ENCODE data around the gene GMCL2.
A peak's percentile ranks its signal among the peaks of the same experiment; 100 is the strongest.

The GMCL2 gene

GRCh38 chr5:178176791-178177190 is 10.4 kb downstream of the GMCL2 start:
- no peak for DNase-seq

GRCh38 chr5:178174456-178174855 is 12.7 kb downstream of the GMCL2 start:
- no peak for DNase-seq

DNA sequence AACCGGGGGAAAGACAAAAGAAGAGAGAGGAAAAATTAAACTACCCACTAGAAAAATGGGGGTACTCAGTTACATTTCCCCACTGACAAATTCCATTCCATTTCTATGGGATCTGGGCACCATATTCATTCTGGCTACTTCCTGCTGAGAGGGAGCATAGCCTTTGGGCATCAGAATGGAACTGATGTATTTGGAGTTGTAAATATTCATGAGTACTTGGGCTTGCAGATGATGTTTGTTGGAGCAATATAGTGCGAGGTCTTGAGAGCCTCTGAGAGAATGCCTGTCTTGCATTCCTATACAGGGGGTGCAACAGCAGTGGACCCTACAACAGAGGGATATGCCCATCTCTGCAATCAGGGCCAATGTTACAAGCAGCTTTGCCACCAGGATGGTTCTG is 16.7 kb downstream of the GMCL2 start:
- no peak for DNase-seq

DNA sequence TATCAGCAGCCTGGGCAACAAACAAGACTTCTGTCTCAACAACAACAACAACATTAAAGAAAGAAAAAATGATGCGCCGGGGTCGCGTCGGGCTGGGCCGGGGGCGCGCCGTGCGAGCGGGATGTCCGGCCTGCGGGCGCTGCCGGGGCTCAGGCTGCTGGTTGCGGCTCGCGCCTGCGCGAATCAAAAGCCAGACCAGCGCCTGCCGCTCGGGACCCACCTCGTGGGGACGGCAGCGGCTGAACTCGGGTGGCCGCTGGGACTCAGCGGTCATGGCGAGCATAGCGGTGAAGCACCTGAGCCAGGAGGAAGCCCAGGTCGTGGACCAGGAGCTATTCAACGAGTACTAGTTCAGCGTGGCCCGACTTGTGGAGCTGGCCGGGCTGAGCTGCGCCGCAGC is 21.6 kb downstream of the GMCL2 start:
- DNase-seq, result no peak

GRCh38 chr5:178163772-178164735 is 23.1 kb downstream of the GMCL2 start:
- DNase-seq, result peak; percentile 79

GRCh38 chr5:178162481-178162880 is 24.7 kb downstream of the GMCL2 start:
- DNase-seq, result no peak

- DNase-seq, result no peak
Measured at GRCh38 chr5:178160176-178160575, 27.0 kb downstream of the GMCL2 start.

DNA sequence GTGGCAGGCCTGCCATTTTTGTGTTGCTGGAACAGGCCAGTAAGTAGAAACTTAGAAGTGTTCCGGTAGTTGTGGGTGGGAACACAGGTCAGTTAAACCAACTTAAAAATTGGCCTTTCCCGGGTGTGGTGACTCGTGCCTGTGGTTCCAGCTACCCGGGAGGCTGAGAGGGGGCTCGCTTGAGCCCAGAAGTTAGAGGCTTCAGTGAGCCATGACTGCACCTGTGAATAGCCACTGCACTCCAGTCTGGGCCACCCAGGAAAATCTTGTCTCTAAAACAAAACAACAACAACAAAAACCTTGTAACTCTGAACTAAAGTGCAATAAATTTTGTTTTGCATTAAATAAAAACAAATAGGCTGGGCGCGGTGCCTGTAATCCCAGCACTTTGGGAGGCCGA is 32.1 kb downstream of the GMCL2 start:
- no peak for DNase-seq

DNA sequence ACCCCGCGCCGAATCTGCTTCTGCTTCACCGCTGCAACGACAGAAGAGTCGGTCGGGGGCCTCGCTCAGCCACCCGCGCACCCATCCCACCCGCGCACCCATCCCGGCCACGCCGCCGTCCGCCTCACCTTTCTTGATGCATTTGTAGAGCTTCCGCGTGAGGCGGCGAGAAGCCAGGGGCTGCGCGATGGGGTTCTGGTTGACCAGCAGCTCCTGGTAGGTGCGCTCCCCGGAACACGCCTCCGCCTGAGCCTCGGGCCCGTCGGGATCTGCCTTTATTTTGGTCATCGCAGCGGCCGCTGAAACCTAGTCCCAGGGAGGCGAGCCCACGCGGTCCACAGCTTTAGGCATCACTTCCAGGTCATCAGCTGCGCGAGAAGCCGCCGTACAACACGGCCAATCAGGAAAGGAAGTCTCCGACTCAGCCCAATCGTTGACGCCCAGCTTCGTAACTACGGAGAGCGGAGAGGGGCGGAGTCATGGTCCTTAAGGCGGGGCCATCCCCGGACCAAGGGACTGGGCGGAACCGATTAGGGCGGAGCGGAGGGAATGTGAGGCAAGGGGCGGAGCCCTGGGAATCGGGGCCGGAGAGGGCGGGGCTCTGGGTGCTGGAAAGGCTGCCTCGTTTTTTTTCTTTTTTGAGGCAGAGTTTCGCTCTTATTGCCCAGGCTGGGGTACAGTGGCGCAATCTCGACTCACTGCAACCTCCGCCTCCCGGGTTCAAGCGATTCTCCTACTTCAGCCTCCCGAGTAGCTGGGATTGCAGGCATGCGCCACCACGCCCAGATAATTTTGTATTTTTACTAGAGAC is 33.4 kb downstream of the GMCL2 start, which contains the start of gene NHP2:
TSS of gene NHP2 (minus strand) at position 356 of the 811 bp plus-strand sequence. CDS start at position 288, 68 bp downstream.
- DNase-seq, result peak; percentile 97

- no peak for DNase-seq
Measured at GRCh38 chr5:178152491-178153444, 34.4 kb downstream of the GMCL2 start.

DNA sequence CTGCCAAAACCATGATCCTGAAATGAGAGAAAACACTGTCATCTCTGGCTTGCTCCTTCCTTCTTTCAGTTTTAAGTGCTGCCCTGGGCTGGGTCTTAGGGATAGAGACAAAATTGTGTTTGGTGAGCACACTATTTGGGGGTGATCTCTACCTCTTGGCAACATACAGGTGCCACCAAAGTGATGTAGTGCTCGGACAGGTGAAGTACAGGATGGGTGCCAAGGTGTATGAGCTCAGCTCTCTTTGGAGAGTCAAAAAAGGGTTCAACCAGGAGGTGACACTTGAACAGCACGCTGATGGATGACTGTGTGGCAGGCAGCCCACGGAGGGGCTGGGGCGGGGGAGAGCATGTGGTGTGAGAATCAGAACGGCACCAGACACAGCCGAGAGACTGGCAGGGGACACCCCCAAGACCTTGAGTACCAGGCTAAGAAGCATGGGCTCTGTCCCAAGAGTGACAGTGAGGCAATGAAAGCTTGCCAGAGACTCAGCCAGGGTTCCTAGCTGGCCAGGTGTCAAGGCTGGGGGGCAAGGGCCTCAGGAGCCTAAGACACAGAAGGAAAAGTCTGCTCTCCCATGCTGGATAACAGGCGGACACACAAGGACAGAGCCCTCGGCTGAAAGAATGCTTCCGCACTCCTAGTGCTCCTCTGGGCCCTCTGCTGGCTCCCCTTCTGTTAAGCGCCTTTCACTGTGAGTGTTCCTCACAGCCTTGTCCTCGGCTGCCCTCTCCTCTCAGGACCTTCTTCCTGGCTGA is 36.0 kb downstream of the GMCL2 start:
- DNase-seq, result no peak

- DNase-seq, result no peak
Measured at GRCh38 chr5:178149199-178149932, 37.8 kb downstream of the GMCL2 start.

DNA sequence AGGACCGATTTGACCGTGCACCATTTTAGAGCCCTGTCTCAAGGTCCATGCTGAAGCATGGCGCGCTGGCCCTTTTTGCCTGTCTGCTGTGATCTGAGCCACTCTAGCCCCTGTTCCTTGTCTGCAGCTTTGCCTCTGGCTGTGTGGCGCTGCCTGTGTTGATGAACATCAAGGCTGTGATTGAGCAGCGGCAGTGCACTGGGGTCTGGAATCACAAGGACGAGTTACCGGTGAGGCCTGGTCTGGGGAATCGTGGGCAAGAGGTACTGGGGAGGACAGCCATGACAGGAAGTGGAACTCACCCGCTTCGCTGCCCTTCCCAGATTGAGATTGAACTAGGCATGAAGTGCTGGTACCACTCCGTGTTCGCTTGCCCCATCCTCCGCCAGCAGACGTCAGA is 39.8 kb downstream of the GMCL2 start:
- DNase-seq, result no peak

- peak; percentile 46 for DNase-seq
Measured at GRCh38 chr5:178145965-178146820, 41.0 kb downstream of the GMCL2 start.

- no peak for DNase-seq
Measured at GRCh38 chr5:178143901-178144300, 43.3 kb downstream of the GMCL2 start.

DNA sequence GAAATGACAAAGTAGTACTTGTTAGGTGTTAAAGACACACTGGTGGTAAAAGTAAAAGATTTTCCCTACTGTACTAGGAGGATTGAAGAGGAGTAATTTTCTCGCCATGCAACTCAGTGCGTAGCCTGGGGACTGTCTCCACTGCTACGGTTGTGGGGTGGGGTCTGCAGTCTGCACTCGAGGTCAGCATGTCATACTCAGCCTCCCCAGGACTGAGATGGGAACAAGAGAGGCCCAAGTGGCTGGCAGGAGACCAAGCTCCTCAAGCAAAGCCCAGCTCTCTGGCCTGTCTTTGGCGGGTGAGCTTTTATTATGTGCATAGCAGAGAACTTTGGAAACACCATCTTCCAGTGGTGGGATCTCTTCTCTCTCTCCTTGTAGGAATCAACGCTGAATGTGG is 43.9 kb downstream of the GMCL2 start:
- DNase-seq, result no peak

- no peak for DNase-seq
Measured at GRCh38 chr5:178142642-178143041, 44.5 kb downstream of the GMCL2 start.

GRCh38 chr5:178141550-178141949 is 45.6 kb downstream of the GMCL2 start:
- no peak for DNase-seq

GRCh38 chr5:178137991-178138390 is 49.2 kb downstream of the GMCL2 start:
- DNase-seq, result no peak

DNA sequence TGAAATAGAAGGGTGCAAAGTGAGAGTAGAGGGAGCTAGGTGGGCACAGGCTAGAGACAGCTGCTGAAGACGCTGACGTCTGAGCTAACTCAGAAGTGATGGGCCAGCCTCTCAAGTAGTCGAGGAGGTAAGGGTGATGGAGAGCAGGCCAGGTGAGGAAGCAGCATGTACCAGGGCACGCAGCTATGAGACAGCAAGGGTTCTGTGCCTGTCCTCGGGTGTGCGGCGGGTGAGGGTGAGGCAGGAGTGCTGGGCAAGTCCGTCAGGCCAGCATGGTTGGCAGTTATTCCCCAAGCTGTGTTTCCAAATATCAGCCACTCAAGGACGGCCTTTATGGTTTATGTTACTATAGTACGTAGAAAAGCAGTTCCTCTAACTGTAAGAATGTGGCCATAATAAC is 50.2 kb downstream of the GMCL2 start:
- no peak for DNase-seq

Measured in GDM1 (cell line).